Endothelial cell of umbilical vein (primary cell): Measurements from ENCODE around the gene CDH23. TPM values are rescaled to one million over a fixed set of nuclear protein-coding genes. Genes with fewer than 3 reads are reported as not detected.

ENCODE experiments used
- BruUV-seq: library from RNA; stranded (reverse); fragments of 400-500 nt; replicated peaks from 2 replicates; lab custom pipeline; 2021; lab: Mats Ljungman, UMichigan
- CTCF ChIA-PET: fragments of 300-600, 350-600 bp; sonication (Branson Sonifier 250); formaldehyde crosslinking; loops from one replicate; lab custom pipeline; 2021; ENCODE audit warnings: antibody characterized with exemption, inconsistent platforms; lab: Charles Lee
- POLR2A ChIA-PET: fragments of 300-600, 350-600 bp; sonication (Branson Sonifier 250); formaldehyde crosslinking; loops from one replicate; lab custom pipeline; 2021; ENCODE audit warnings: antibody characterized with exemption, inconsistent platforms; lab: Charles Lee
- DNase-seq: peaks from one replicate; pipeline ENCODE4 v3.0.0-alpha.2; 2011; ENCODE audit warnings: low read depth, low spot score
- FAIRE-seq: peaks from 2 replicates; lab custom pipeline; 2011; peaks lifted over from hg19 to GRCh38; lab: Jason Lieb, UNC
- H2AFZ ChIP-seq: 2 replicates; pipeline ENCODE4 v1.6.0; 2012; ENCODE audit warnings: low read depth, low read length, control low read depth, inconsistent platforms
- H3K27ac ChIP-seq: 2 replicates; pipeline ENCODE4 v1.5.1; 2011; ENCODE audit warnings: low read depth, mild to moderate bottlenecking, control low read depth, low read length, moderate library complexity; ENCODE audit not compliant: insufficient read depth
- H3K27me3 ChIP-seq, 2 experiments: 2 replicates each; pipeline versions ENCODE4 v1.6.0 to v1.6.1; 2011; ENCODE audit warnings: low read length in 2 of 2, mixed read lengths in 1 of 2; ENCODE audit not compliant: control insufficient read depth in 2 of 2, insufficient read depth in 2 of 2
- H3K36me3 ChIP-seq, 2 experiments: 2 replicates in 1 of 2; 3 replicates in 1 of 2; pipeline ENCODE4 v1.5.1; 2011; ENCODE audit warnings: low read length in 2 of 2, mild to moderate bottlenecking in 1 of 2, moderate library complexity in 1 of 2; ENCODE audit not compliant: control insufficient read depth in 2 of 2, insufficient read depth in 2 of 2; ENCODE audit errors: extremely low read depth in 1 of 2
- H3K4me1 ChIP-seq: 3 replicates; pipeline ENCODE4 v1.5.1; 2011; ENCODE audit warnings: mild to moderate bottlenecking, low read length; ENCODE audit not compliant: control insufficient read depth, insufficient read depth; ENCODE audit errors: extremely low read depth
- H3K4me2 ChIP-seq: 2 replicates; pipeline ENCODE4 v1.6.1; 2011; ENCODE audit warnings: low read length, control low read depth, mixed read lengths; ENCODE audit not compliant: insufficient read depth
- H3K4me3 ChIP-seq, 3 experiments: fragments of 200-600 bp in 1 of 3; sonication (generic), shearing (Covaris generic) in 1 of 3; replicated peaks in 1 of 3; 2 replicates each; pipeline ENCODE4 v1.5.1; 2011 to 2016; ENCODE audit warnings: control low read depth in 3 of 3, low read length in 3 of 3, mild to moderate bottlenecking in 2 of 3, inconsistent platforms in 1 of 3, low read depth in 1 of 3, moderate library complexity in 1 of 3; ENCODE audit not compliant: insufficient read depth in 1 of 3
- H3K79me2 ChIP-seq: 2 replicates; pipeline ENCODE4 v1.6.0; 2012; ENCODE audit warnings: low read length, inconsistent platforms; ENCODE audit not compliant: control insufficient read depth, insufficient read depth
- H3K9ac ChIP-seq: replicated peaks from 2 replicates; pipeline ENCODE3; 2011; ENCODE audit warnings: low read length, control low read depth; ENCODE audit not compliant: insufficient read depth; ENCODE audit errors: extremely low read depth
- H3K9me1 ChIP-seq: replicated peaks from 3 replicates; pipeline ENCODE4 v1.6.0; 2011; ENCODE audit warnings: mild to moderate bottlenecking, low read length; ENCODE audit not compliant: control insufficient read depth, insufficient read depth; ENCODE audit errors: extremely low read depth
- H3K9me3 ChIP-seq: replicated peaks from 2 replicates; pipeline ENCODE4 v1.5.1; 2012; ENCODE audit warnings: low read length, inconsistent platforms; ENCODE audit not compliant: control insufficient read depth, insufficient read depth
- H4K20me1 ChIP-seq: replicated peaks from 2 replicates; pipeline ENCODE3; 2011; ENCODE audit warnings: mild to moderate bottlenecking, low read length; ENCODE audit not compliant: control insufficient read depth, insufficient read depth; ENCODE audit errors: extremely low read depth
- CTCF ChIP-seq, 2 donors: IDR thresholded peaks; 1 replicate in 1 of 2; 2 replicates in 1 of 2; pipeline ENCODE4 v1.5.1; 2011; ENCODE audit warnings: low read length in 2 of 2, mild to moderate bottlenecking in 2 of 2, moderate library complexity in 2 of 2, control low read depth in 1 of 2, inconsistent platforms in 1 of 2, low read depth in 1 of 2; ENCODE audit not compliant: insufficient read depth in 1 of 2; ENCODE audit errors: extremely low read depth in 1 of 2
- EZH2 ChIP-seq: IDR thresholded peaks from 2 replicates; pipeline ENCODE4 v1.6.1; 2012; ENCODE audit warnings: borderline replicate concordance, low read depth, mild to moderate bottlenecking, moderate library complexity, low read length, inconsistent platforms; ENCODE audit not compliant: severe bottlenecking
- FOS ChIP-seq: IDR thresholded peaks from 2 replicates; pipeline ENCODE4 v1.6.1; 2011; ENCODE audit warnings: mild to moderate bottlenecking, low read length, moderate library complexity, borderline replicate concordance; ENCODE audit not compliant: insufficient read depth
- GATA2 ChIP-seq: IDR thresholded peaks from 2 replicates; pipeline ENCODE4 v1.7.0; 2011; ENCODE audit warnings: low read depth, mild to moderate bottlenecking, moderate library complexity, mixed read lengths, low read length; ENCODE audit not compliant: insufficient read length, insufficient read depth
- JUN ChIP-seq: IDR thresholded peaks from 2 replicates; pipeline ENCODE4 v1.6.1; 2011; ENCODE audit warnings: borderline replicate concordance, low read depth; ENCODE audit not compliant: insufficient read length, insufficient read depth
- MAX ChIP-seq: IDR thresholded peaks from 2 replicates; pipeline ENCODE4 v1.6.1; 2011; ENCODE audit not compliant: insufficient read depth, insufficient read length
- MYC ChIP-seq: IDR thresholded peaks from one replicate; pipeline ENCODE4 v1.6.1; 2011; ENCODE audit warnings: mild to moderate bottlenecking, low read depth, low read length
- POLR2A ChIP-seq: IDR thresholded peaks from 2 replicates; pipeline ENCODE4 v1.6.1; 2012; ENCODE audit warnings: low read depth, mild to moderate bottlenecking, control low read depth, low read length
- POLR2AphosphoS5 ChIP-seq: IDR thresholded peaks from 2 replicates; pipeline ENCODE4 v1.6.1; 2012; ENCODE audit warnings: low read depth, mild to moderate bottlenecking, control low read depth, low read length, moderate library complexity; ENCODE audit not compliant: insufficient read depth
- dilution Hi-C: fragments of 300-500 bp; cut with MboI; formaldehyde crosslinking; loops from one replicate; pipeline ENCODE4 v1.15.0; 2019; ENCODE audit warnings: low sequenced_read_pairs; ENCODE audit not compliant: extremely low pct_ligation_motif_present
- intact Hi-C: fragments of 100-400 bp; cut with micrococcal nuclease; formaldehyde crosslinking; loops from one replicate; pipeline ENCODE4 v1.10.0; 2022
- polyA plus RNA-seq, 4 experiments: library from polyadenylated mRNA; depleted of rRNA in 3 of 4; stranded (reverse) in 3 of 4; unstranded in 1 of 4; fragments of >200 nt; gene quantifications; 2 replicates each; pipeline versions ENCODE4 v1.2.1 to v1.2.3, GENCODE V29; 2011 to 2012; ENCODE audit warnings: missing spikeins in 1 of 4
- total RNA-seq: library from RNA; stranded (reverse); gene quantifications from 2 replicates; pipeline ENCODE4 v1.2.3, GENCODE V29; 2021

CDH23 gene
- total and polyA plus RNA-seq, 2 donors (not counting 3 experiments of a cell fraction or from before 2014, with no cell fraction given): not detected

GRCh38 chr10:71391701-71392100 is 5.0 kb upstream of the CDH23 start:
- H3K9ac ChIP-seq: no peak overlapping the region
- H3K79me2 ChIP-seq: no peaks in the 10 kb centered on the region
- DNase-seq (no peak), FAIRE-seq (no peak)
- H2AFZ ChIP-seq: no peak overlapping the region
- TF ChIP-seq EZH2 (no peak), CTCF (IDR thresholded peaks at IDR 0.05; ENCODE audit: extremely low read depth in 1 of 2, insufficient read depth in 1 of 2, low read depth in 1 of 2, low read length in 2 of 2) (no peak), GATA2 (no peak), FOS (no peak), POLR2AphosphoS5 (no peak), MAX (no peak), JUN (no peak), POLR2A (no peak), MYC (no peak)
- H3K4me2 ChIP-seq: no peak overlapping the region
- no peaks in the 10 kb centered on the region for H3K36me3 ChIP-seq
- H3K4me3 ChIP-seq: no peak overlapping the region
- no peak overlapping the region for H3K27ac ChIP-seq
- dilution Hi-C loops (no loop called here), intact Hi-C loops (no loop called here)
- BruUV-seq: no TSS peak
- peaks cover 30 to 47% of the 10 kb centered on the region in 2 experiments for H3K27me3 ChIP-seq
- no peaks in the 10 kb centered on the region for H3K4me1 ChIP-seq
- POLR2A ChIA-PET: no interaction called here
- CTCF ChIA-PET: interaction anchor here (1.8 kb wide), 1 partner anchor 10 kb away, joined by 5 read pairs; no protein-coding TSS in a partner anchor
- H3K9me3 ChIP-seq: no peaks in the 10 kb centered on the region
- H3K9me1 ChIP-seq: no peaks in the 10 kb centered on the region
- no peaks in the 10 kb centered on the region for H4K20me1 ChIP-seq
